Measurements from ENCODE around the gene HUWE1. TPM values are rescaled to one million over a fixed set of nuclear protein-coding genes. Genes with fewer than 3 reads are reported as not detected.

HUWE1 gene
- total and polyA plus RNA-seq, 2 of the 13 experiments (the other 11 are each of a cell fraction or from before 2014, with no cell fraction given), result 63.2 to 68.1 TPM

GRCh38 chrX:53486285-53486684 lies 200.2 kb downstream of the HUWE1 start (continued):
- TF ChIP-seq THAP7 (CRISPR knock-in tag; IDR thresholded peaks at IDR 0.05), result no peak
- TF ChIP-seq ELK4 (CRISPR knock-in tag; IDR thresholded peaks at IDR 0.05; ENCODE audit: borderline replicate concordance), result no peak
- TF ChIP-seq TBP (CRISPR knock-in tag; IDR thresholded peaks at IDR 0.05), result no peak
- TF ChIP-seq NFYB (CRISPR knock-in tag; IDR thresholded peaks at IDR 0.05), result no peak

- intact Hi-C loops (cut with micrococcal nuclease; ENCODE audit: unreplicated experiment), result no loop called here
- Histone ChIP-seq H3K36me3 (replicated peaks in 1 of 2; ENCODE audit: control insufficient read depth in 1 of 2, insufficient read depth in 2 of 2, low read length in 2 of 2) (no peaks in the 10 kb centered on the region), H3K4me2 (ENCODE audit: low read depth, low read length) (no peak overlapping the region), H3K9me3 (ENCODE audit: low read length) (no peaks in the 10 kb centered on the region), H2AFZ (ENCODE audit: low read length) (no peak overlapping the region), H3K4me3 (replicated peaks in 1 of 3; ENCODE audit: insufficient read depth in 1 of 3, low read depth in 2 of 3, low read length in 3 of 3) (no peak overlapping the region), H4K20me1 (ENCODE audit: insufficient read depth, low read length) (no peaks in the 10 kb centered on the region), H3K9ac (ENCODE audit: insufficient read depth, low read depth, low read length) (no peak overlapping the region), H3K4me1 (ENCODE audit: insufficient read depth, low read length) (no peaks in the 10 kb centered on the region), H3K27me3 (ENCODE audit: control insufficient read depth in 1 of 2, insufficient read depth in 2 of 2, low read length in 2 of 2) (no peaks in the 10 kb centered on the region), H3K27ac (ENCODE audit: extremely low read length, insufficient read depth, low read length) (no peak overlapping the region), H3K79me2 (ENCODE audit: insufficient read depth, low read length) (no peaks in the 10 kb centered on the region)
- ATAC-seq, result no peak
- TF ChIP-seq ADNP (CRISPR knock-in tag; IDR thresholded peaks at IDR 0.05), result no peak
- no peak for TF ChIP-seq THAP7 (CRISPR knock-in tag; IDR thresholded peaks at IDR 0.05)
- TF ChIP-seq ZNF589 (CRISPR knock-in tag; conservative IDR thresholded peaks at IDR 0.05), result no peak
- ChIA-PET POLR2A (no interaction called here), CTCF (ENCODE audit: low intra/inter-chr PET ratio, low total read pairs) (no interaction called here)
- no peak for DNase-seq (ENCODE audit: low spot score)
- in situ Hi-C loops (cut with HindIII; ENCODE audit: extremely low pct_ligation_motif_present, low pct_unique_long_range_greater_than_20kb), result loop anchor here (10.0 kb wide), 1 partner anchor 169 kb away; no protein-coding TSS in a partner anchor
- no CpG with 5 or more reads among the region's 2 CpGs for WGBS (ENCODE audit: low lambda C conversion rate)
- FAIRE-seq, result no peak
- no TSS peak for BruUV-seq (replicated peaks)
Measured at GRCh38 chrX:53483838-53484405, 202.6 kb downstream of the HUWE1 start.
